Ascending aorta (tissue), 2 donors: ENCODE results near the gene SPATA33. TPM values are rescaled to one million over a fixed set of nuclear protein-coding genes. Genes with fewer than 3 reads are reported as not detected.

Source experiments
- DNase-seq, 2 donors: peaks; one replicate each; pipeline ENCODE4 v3.0.0-alpha.2; 2019; ENCODE audit warnings: low spot score in 2 of 2
- H3K27ac ChIP-seq, 2 donors: fragments of 200-600 bp; sonication (generic); one replicate each; pipeline ENCODE4 v1.5.1; 2016 to 2017; ENCODE audit warnings: mild to moderate bottlenecking in 1 of 2
- H3K27me3 ChIP-seq: fragments of 200-600 bp; sonication (generic); one replicate; pipeline ENCODE4 v1.5.1; 2017
- H3K36me3 ChIP-seq, 2 donors: fragments of 200-600 bp; sonication (generic); one replicate each; pipeline ENCODE4 v1.5.1; 2016
- H3K4me1 ChIP-seq, 2 donors: fragments of 200-600 bp; sonication (generic); one replicate each; pipeline ENCODE4 v1.5.1; 2016 to 2017; ENCODE audit warnings: mild to moderate bottlenecking in 1 of 2
- H3K4me3 ChIP-seq, 2 donors: fragments of 200-600 bp; sonication (generic); one replicate each; pipeline ENCODE4 v1.5.1; 2016 to 2017; ENCODE audit warnings: mild to moderate bottlenecking in 1 of 2
- H3K9me3 ChIP-seq, 2 donors: fragments of 200-600 bp; sonication (generic); one replicate each; pipeline ENCODE4 v1.5.1; 2016
- CTCF ChIP-seq, 3 experiments: fragments of 200-600 bp in 2 of 3; fragments of 450-650 bp in 1 of 3; sonication (generic) in 2 of 3; IDR thresholded peaks; one replicate each; pipeline ENCODE4 v1.5.1; 2016 to 2019; ENCODE audit warnings: antibody characterized with exemption in 3 of 3, mild to moderate bottlenecking in 1 of 3, moderate library complexity in 1 of 3
- intact Hi-C: fragments of 100-400 bp; cut with DNase I; formaldehyde crosslinking; loops from one replicate; pipeline ENCODE4 v1.15.1; 2023
- total RNA-seq: library from RNA; depleted of rRNA; stranded (reverse); fragments of >200 nt; gene quantifications from one replicate; pipeline ENCODE4 v1.1.0, GENCODE V29; 2016

The SPATA33 gene
- total RNA-seq, 1 donor from 2014 or later = 0.21 TPM

GRCh38 chr16:89613954-89614459 is 43.6 kb upstream of the SPATA33 start:
- intact Hi-C loops = no loop called here
- H3K27ac ChIP-seq = no peak overlapping the region

GRCh38 chr16:89615176-89615575 is 42.5 kb upstream of the SPATA33 start:
- Histone ChIP-seq H3K36me3 (no peaks in the 10 kb centered on the region), H3K4me3 (no peak overlapping the region), H3K27ac (no peak overlapping the region), H3K4me1 (no peaks in the 10 kb centered on the region), H3K9me3 (no peaks in the 10 kb centered on the region), H3K27me3 (no peaks in the 10 kb centered on the region)
- no peak for DNase-seq
- no peak for TF ChIP-seq CTCF (IDR thresholded peaks at IDR 0.05)
- intact Hi-C loops = no loop called here

More at GRCh38 chr16:89613954-89614459, 43.6 kb upstream of the SPATA33 start:
- no peaks in the 10 kb centered on the region for H3K36me3 ChIP-seq
- no peak overlapping the region for H3K4me3 ChIP-seq
- DNase-seq = no peak
- H3K9me3 ChIP-seq = no peaks in the 10 kb centered on the region
- no peaks in the 10 kb centered on the region for H3K4me1 ChIP-seq
- no peaks in the 10 kb centered on the region for H3K27me3 ChIP-seq
- no peak for TF ChIP-seq CTCF (IDR thresholded peaks at IDR 0.05)

GRCh38 chr16:89615596-89616090 is 42.0 kb upstream of the SPATA33 start:
- Histone ChIP-seq H3K4me1 (no peaks in the 10 kb centered on the region), H3K36me3 (no peaks in the 10 kb centered on the region), H3K27me3 (no peaks in the 10 kb centered on the region), H3K27ac (no peak overlapping the region), H3K9me3 (no peaks in the 10 kb centered on the region), H3K4me3 (no peak overlapping the region)
- peak in 2 of 3 experiments; percentile 38 to 44 for TF ChIP-seq CTCF (IDR thresholded peaks at IDR 0.05)
- intact Hi-C loops = no loop called here
- no peak for DNase-seq

- Histone ChIP-seq H3K27me3 (no peaks in the 10 kb centered on the region), H3K4me3 (no peak overlapping the region), H3K4me1 (no peaks in the 10 kb centered on the region), H3K9me3 (no peaks in the 10 kb centered on the region), H3K36me3 (no peaks in the 10 kb centered on the region), H3K27ac (no peak overlapping the region)
- no peak for DNase-seq
- intact Hi-C loops = no loop called here
- no peak for TF ChIP-seq CTCF (IDR thresholded peaks at IDR 0.05)
These were observed 41.0 kb upstream of the SPATA33 start for GRCh38 chr16:89616623-89617022.

GRCh38 chr16:89617036-89617435 is 40.6 kb upstream of the SPATA33 start:
- Histone ChIP-seq H3K27me3 (no peaks in the 10 kb centered on the region), H3K27ac (no peak overlapping the region), H3K9me3 (no peaks in the 10 kb centered on the region), H3K4me1 (no peaks in the 10 kb centered on the region), H3K36me3 (no peaks in the 10 kb centered on the region), H3K4me3 (no peak overlapping the region)
- no peak for DNase-seq
- no peak for TF ChIP-seq CTCF (IDR thresholded peaks at IDR 0.05)
- intact Hi-C loops = no loop called here
